Kidney epithelial cell (primary cell): ENCODE measurements around the gene TTC32. TPM values are rescaled to one million over a fixed set of nuclear protein-coding genes. Genes with fewer than 3 reads are reported as not detected.
A peak's percentile ranks its signal among the peaks of the same experiment; 100 is the strongest.

Experiments
- DNase-seq: peaks from one replicate; pipeline ENCODE4 v3.0.0-alpha.2; 2010; ENCODE audit warnings: low read depth
- H3K27me3 ChIP-seq: 2 replicates; pipeline ENCODE4 v1.6.0; 2011; ENCODE audit warnings: low read length; ENCODE audit not compliant: control insufficient read depth, insufficient read depth
- H3K36me3 ChIP-seq: 2 replicates; pipeline ENCODE4 v1.5.1; 2011; ENCODE audit warnings: low read length; ENCODE audit not compliant: control insufficient read depth, insufficient read depth
- H3K4me3 ChIP-seq: 2 replicates; pipeline ENCODE4 v1.5.1; 2011; ENCODE audit warnings: low read depth, mild to moderate bottlenecking, control low read depth, low read length
- CTCF ChIP-seq: IDR thresholded peaks from 2 replicates; pipeline ENCODE4 v1.5.1; 2011; ENCODE audit warnings: mild to moderate bottlenecking, moderate library complexity, low read length, control low read depth, inconsistent platforms; ENCODE audit not compliant: insufficient read depth, poor library complexity, severe bottlenecking
- total RNA-seq: library from RNA; depleted of rRNA; stranded (reverse); fragments of >200 nt; gene quantifications from 2 replicates; pipeline ENCODE4 v1.2.3, GENCODE V29; 2015

TTC32 gene
- 2.8 and 3.6 TPM in 2 replicates for total RNA-seq

GRCh38 chr2:19901442-19902215, at the start of gene TTC32:
TSS of gene TTC32 (minus strand) at chr2:19901983. CDS start at chr2:19901854, 129 bp downstream.
- Histone ChIP-seq H3K36me3 (no peaks in the 10 kb centered on the region), H3K27me3 (no peaks in the 10 kb centered on the region), H3K4me3 (peak within 1 kb of the TSS; percentile 72)
- peak; percentile 74 for DNase-seq
- no peak for TF ChIP-seq CTCF

- no peaks in the 10 kb centered on the region for H3K36me3 ChIP-seq
- DNase-seq = no peak
- no peak overlapping the region for H3K4me3 ChIP-seq
- H3K27me3 ChIP-seq = no peaks in the 10 kb centered on the region
- TF ChIP-seq CTCF = no peak
Measured at GRCh38 chr2:19949071-19949470, 47.3 kb upstream of the TTC32 start.

- no peak for DNase-seq
- H3K27me3 ChIP-seq = no peaks in the 10 kb centered on the region
- H3K4me3 ChIP-seq = no peak overlapping the region
- TF ChIP-seq CTCF = no peak
- no peaks in the 10 kb centered on the region for H3K36me3 ChIP-seq
Measured at GRCh38 chr2:19947184-19947940, 45.6 kb upstream of the TTC32 start.

GRCh38 chr2:19944205-19944845, 42.5 kb upstream of the TTC32 start:
- no peak overlapping the region for H3K4me3 ChIP-seq
- H3K27me3 ChIP-seq = no peaks in the 10 kb centered on the region
- DNase-seq = no peak
- TF ChIP-seq CTCF = no peak
- no peaks in the 10 kb centered on the region for H3K36me3 ChIP-seq

- TF ChIP-seq CTCF = no peak
- no peak overlapping the region for H3K4me3 ChIP-seq
- DNase-seq = no peak
- H3K27me3 ChIP-seq = no peaks in the 10 kb centered on the region
- no peaks in the 10 kb centered on the region for H3K36me3 ChIP-seq
Measured at GRCh38 chr2:19943189-19943588, 41.4 kb upstream of the TTC32 start.
